Renal cortex interstitium (tissue), 11 donors: ENCODE data around the gene ZNF48. TPM values are rescaled to one million over a fixed set of nuclear protein-coding genes. Genes with fewer than 3 reads are reported as not detected.

ENCODE experiments used
- DNase-seq, 11 donors: peaks; one replicate each; pipeline ENCODE4 v3.0.0-alpha.2; 2013; ENCODE audit warnings: low read depth in 9 of 11, low spot score in 4 of 11; ENCODE audit errors: extremely low read depth in 1 of 11
- polyA plus RNA-seq, 3 donors: library from polyadenylated mRNA; unstranded; fragments of 120-200 nt; gene quantifications; one replicate each; pipeline ENCODE4 v1.2.1, GENCODE V29; 2013; ENCODE audit not compliant: insufficient read length in 3 of 3

ZNF48 gene
- polyA plus RNA-seq, 3 donors = 13.1 to 16.5 (median 13.4) TPM

- no peak for DNase-seq
Observed at GRCh38 chr16:30356401-30357084, 38.7 kb upstream of the ZNF48 start.

- no peak for DNase-seq
Observed at GRCh38 chr16:30357085-30357714, 38.0 kb upstream of the ZNF48 start.

DNA sequence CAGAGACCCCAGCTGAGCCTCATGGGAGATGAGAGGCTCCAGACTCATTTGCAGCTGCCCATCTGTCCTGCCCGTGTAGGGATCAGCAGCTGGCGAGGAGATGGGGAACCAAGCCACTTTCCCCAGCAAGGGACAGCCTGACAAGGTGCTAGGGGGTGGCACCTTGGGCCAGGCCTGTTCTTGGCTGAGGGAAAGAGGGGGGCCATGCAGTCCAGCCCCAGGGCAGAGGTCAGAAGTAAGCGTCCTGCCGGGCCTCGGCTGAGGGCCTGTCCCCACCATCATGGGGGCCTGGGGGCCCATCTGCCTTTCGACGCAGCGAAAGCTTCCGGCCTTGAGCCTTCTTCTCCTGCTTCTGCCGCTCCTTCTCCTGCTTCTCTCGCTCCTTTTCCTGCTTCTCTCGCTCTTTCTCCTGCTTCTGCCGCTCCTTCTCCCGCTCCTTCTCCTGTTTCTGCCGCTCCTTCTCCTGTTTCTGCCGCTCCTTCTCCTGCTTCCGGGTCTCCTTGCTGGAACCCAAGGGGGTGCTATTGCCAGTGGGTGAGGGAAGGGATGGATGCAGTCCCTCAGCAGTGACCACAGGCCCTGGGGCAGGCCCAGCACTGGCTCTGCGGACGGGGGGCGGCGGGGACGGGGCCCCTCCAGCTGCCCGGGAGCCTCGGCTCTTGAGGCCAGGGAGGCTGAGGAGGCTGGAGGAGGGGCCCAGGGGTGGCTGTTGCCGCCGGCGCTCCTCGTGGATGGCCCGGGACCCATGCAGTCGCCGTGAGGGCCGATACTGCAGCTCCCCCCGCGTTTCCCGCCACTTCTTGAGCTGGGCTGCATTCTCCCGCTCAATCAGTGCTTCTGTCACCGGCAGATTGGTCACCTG lies 37.3 kb upstream of the ZNF48 start:
- no peak for DNase-seq

DNA sequence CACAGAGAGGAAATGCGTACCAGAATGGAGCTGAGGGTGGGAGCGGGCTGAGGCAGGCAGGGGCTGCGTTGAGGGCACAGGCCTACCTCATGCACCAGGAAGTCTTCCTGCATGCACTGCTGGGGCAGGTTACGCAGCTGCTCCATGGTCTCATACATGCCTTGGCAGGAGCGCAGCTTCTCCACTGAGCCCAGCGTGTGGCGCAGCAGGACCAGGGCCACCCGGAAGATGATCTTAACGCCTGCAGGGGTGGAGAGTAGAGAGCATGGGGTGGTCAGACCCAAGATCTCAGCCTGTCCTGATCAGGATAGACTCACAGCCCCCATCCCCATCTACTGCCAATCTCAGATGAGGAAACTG lies 36.7 kb upstream of the ZNF48 start:
- no peak for DNase-seq

- DNase-seq = no peak
Observed at GRCh38 chr16:30358990-30359870, 36.0 kb upstream of the ZNF48 start.

GRCh38 chr16:30359871-30360170 lies 35.4 kb upstream of the ZNF48 start:
- DNase-seq = no peak

DNA sequence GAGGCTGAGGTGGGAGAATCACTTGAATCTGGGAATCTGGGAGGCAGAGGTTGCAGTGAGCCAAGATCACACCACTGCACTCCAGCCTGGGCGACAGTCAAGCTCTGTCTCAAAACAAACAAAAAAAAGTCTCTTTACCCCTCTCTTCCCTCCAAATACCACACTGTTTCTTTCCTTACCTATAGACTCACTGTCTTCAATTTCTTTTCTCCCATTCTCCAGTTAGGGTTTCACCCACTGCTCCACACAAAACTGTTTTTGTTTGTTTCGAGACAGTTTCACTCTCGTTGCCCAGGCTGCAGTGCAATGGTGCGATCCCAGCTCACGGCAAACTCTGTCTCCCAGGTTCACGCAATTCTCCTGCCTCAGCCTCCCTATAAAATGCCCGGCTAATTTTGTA lies 34.0 kb upstream of the ZNF48 start:
- DNase-seq = no peak

DNA sequence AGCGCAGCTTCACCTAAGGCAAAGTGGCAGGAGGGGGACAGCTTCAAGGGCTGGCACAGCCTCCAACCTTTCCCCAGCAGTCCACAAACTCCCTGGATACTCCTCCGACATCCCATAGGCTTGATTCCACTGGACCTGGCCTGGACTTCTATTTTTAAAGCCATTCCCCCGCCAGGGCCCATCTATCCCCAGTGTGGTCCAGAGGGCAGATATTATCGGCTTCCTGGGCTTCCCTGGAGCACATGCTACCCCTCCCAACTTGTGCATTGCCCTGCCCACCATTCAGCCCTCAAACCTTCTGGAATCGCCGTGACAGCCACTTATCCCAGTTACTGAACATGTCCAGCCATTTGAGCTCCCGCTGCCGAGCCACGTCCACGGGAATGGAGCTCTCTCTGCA lies 30.0 kb upstream of the ZNF48 start:
- DNase-seq = no peak

- no peak for DNase-seq
Observed at GRCh38 chr16:30366511-30366910, 28.7 kb upstream of the ZNF48 start.

DNA sequence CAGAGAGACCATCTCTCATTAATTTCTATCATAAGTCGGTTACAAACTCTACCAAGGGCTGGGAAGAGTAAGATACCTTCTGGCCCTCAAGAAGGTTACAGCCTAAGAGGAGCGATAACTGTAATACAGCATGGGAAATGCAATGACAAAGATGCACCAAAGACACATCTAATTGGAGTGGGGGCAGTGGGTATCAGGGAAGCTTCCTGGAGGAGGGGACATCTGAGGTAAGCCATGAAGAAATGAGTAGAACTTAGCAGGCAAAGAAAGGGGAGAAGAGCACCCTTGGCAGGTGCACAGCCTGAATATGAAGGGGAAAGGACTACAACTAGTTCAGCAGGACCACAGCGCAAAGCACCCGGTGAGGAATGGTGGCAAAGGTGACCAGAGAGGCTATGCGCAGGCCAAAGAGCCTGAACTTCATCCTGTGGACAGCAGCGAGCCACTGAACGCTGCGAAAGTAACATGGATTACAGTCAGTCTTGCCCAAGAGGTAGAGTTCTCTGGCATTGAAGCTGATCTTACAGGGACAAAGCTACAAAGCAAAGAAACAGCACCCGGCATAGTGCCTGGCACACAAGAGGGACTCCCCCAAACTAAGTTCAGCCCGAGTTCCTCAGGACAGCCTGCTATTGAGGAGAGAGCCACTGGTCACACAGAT lies 27.7 kb upstream of the ZNF48 start:
- DNase-seq = no peak

- DNase-seq = no peak
Observed at GRCh38 chr16:30368122-30368791, 27.0 kb upstream of the ZNF48 start.

GRCh38 chr16:30368792-30369090 lies 26.5 kb upstream of the ZNF48 start:
- no peak for DNase-seq

DNA sequence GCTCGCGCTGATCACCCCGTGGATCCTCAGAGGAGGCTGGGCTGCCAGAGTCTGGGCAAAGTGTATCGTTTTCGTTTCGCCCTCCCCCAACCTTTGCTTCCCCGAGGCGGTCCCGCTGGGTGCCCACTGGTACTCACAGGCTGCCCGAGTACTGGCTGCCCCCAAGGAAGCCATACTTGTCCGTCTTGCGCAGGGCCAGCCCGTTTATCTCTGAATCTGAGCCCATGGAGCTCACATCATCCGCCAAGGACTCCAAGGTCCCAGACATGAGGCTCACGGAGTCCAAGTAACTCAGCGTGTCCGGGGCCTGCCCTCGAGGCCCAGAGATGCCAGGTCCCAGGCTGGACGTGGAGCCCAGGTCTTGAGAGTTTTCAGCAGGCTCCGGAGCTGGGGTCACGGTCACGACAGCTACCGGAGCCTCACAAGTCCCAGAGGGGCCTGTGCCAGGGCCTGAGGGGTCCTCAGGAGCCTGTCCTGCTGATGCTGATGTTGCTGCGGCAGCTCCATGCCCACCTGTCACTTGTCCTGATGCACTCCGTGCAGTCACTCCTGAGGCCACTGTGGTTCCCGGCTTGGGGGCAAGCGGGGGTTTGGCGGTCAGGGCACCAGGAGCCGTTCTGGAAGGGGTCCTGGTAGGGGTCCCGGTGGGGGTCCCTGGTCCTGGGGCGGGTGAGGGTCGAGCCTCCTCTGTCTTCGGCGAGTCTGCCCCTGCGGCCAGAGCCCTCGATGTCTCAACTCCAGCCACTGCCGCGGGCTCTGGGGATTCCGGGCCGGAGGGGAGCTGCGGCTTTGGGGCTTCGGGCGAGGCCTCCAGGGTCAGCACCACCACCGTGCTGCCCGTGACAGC lies 25.9 kb upstream of the ZNF48 start:
- DNase-seq = no peak

GRCh38 chr16:30369938-30370455 lies 25.2 kb upstream of the ZNF48 start:
- DNase-seq = no peak

DNA sequence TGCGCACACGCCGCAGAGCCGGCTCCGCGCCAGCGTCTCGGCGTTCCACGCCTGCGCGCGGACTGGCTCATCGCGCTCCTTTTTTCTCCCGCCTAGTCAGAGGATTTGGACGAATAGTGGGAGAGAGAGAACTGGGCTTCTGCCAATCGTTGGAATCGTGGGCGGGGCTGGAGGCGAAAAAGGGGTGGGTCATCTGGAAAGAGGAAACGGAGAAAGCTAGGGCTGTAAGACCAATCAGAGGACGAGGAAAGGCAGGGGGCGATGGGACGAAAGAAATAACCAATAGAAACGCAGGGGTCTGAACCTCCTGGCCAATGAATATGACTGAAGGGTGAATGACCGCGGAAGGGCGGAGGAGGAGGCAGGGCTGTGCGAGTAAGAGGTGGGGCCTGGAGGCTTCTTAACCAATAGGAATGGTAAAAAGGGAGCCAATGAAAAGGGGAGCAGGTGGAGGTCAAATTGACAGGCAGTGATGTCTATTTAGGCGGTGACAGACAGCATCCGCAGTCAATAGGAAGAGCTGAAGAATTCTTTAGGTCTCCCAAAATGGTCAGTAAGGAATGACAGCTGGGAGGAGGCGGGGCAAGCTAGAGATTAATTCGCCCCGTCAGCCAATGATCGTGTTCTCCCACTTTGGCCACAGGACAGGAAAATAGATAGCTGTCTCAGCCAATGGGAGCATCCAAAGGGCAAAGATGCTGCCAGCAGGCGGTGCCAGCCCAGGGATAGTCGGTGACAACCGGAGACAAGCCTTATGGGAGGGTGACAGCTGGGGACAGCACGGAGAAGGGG lies 24.6 kb upstream of the ZNF48 start, which contains the start of gene TBC1D10B:
Gene TBC1D10B (minus strand): TSS at position 39 of the 792 bp plus-strand sequence. CDS start 311 bp downstream, outside the sequence.
- DNase-seq = peak; percentile 98 to 100 (median 100)

GRCh38 chr16:30371248-30371816 lies 23.9 kb upstream of the ZNF48 start:
- DNase-seq = no peak
